ENCODE data around the gene LRTM2. TPM values are rescaled to one million over a fixed set of nuclear protein-coding genes. Genes with fewer than 3 reads are reported as not detected.

The LRTM2 gene
- total RNA-seq, 4 donors from 2014 or later, result not detected

- no peaks in the 10 kb centered on the region for H3K9me3 ChIP-seq
- no peak for ATAC-seq
- H3K36me3 ChIP-seq, result no peaks in the 10 kb centered on the region
- 82 to 87% methylated on average over 15 to 16 of the region's 16 CpGs for WGBS, 2 donors (ENCODE audit: low coverage in 1 of 2)
- H3K4me3 ChIP-seq, result no peak overlapping the region
- H3K27ac ChIP-seq, result no peak overlapping the region
- H3K4me1 ChIP-seq, result no peaks in the 10 kb centered on the region
- TF ChIP-seq EP300 (IDR thresholded peaks at IDR 0.05) (no peak), CTCF (IDR thresholded peaks at IDR 0.05) (no peak)
- H3K27me3 ChIP-seq, result peaks cover 23% of the 10 kb centered on the region
Measured at GRCh38 chr12:1863823-1864222, 43.5 kb downstream of the LRTM2 start.

- no peaks in the 10 kb centered on the region for H3K36me3 ChIP-seq
- H3K27me3 ChIP-seq, result peaks cover 23% of the 10 kb centered on the region
- TF ChIP-seq EP300 (IDR thresholded peaks at IDR 0.05), result no peak
- no peak for TF ChIP-seq CTCF (IDR thresholded peaks at IDR 0.05)
- TF ChIP-seq POLR2A (IDR thresholded peaks at IDR 0.05), result no peak
- TF ChIP-seq POLR2AphosphoS5 (IDR thresholded peaks at IDR 0.05), result no peak
- H3K4me1 ChIP-seq, result no peaks in the 10 kb centered on the region
- peaks cover 0 to 6% (median 0%) of the 10 kb centered on the region in 3 donors for H3K9me3 ChIP-seq
- H3K4me3 ChIP-seq, result no peak overlapping the region
- H3K27ac ChIP-seq, result no peak overlapping the region
- no CpG with 5 or more reads among the region's 27 CpGs for WGBS, 2 donors (ENCODE audit: low coverage in 1 of 2)
- ATAC-seq, result no peak
Measured at GRCh38 chr12:1864456-1864855, 44.1 kb downstream of the LRTM2 start.

GRCh38 chr12:1864867-1865266, 44.5 kb downstream of the LRTM2 start:
- WGBS, 2 donors (ENCODE audit: low coverage in 1 of 2), result 60% methylated on average over 1 of the region's 37 CpGs; no CpG with 5 or more reads in 1 of the 2 donors
- Histone ChIP-seq H3K4me1 (no peaks in the 10 kb centered on the region), H3K27me3 (peaks cover 23% of the 10 kb centered on the region), H3K4me3 (no peak overlapping the region), H3K36me3 (no peaks in the 10 kb centered on the region), H3K9me3 (peaks cover 0 to 10% (median 0%) of the 10 kb centered on the region in 3 donors), H3K27ac (no peak overlapping the region)
- ATAC-seq, result no peak
- TF ChIP-seq CTCF (IDR thresholded peaks at IDR 0.05) (no peak), POLR2AphosphoS5 (IDR thresholded peaks at IDR 0.05) (no peak), POLR2A (IDR thresholded peaks at IDR 0.05) (no peak), EP300 (IDR thresholded peaks at IDR 0.05) (no peak)

- no peaks in the 10 kb centered on the region for H3K4me1 ChIP-seq
- no peak overlapping the region for H3K27ac ChIP-seq
- TF ChIP-seq CTCF (IDR thresholded peaks at IDR 0.05), result no peak
- TF ChIP-seq POLR2A (IDR thresholded peaks at IDR 0.05), result no peak
- no peak for TF ChIP-seq POLR2AphosphoS5 (IDR thresholded peaks at IDR 0.05)
- TF ChIP-seq EP300 (IDR thresholded peaks at IDR 0.05), result no peak
- peaks cover 0 to 14% (median 0%) of the 10 kb centered on the region in 3 donors for H3K9me3 ChIP-seq
- no peak for ATAC-seq
- H3K4me3 ChIP-seq, result no peak overlapping the region
- no peaks in the 10 kb centered on the region for H3K36me3 ChIP-seq
- WGBS, 2 donors (ENCODE audit: low coverage in 1 of 2), result 77 to 99% methylated on average over 10 to 25 of the region's 32 CpGs
- H3K27me3 ChIP-seq, result peaks cover 23% of the 10 kb centered on the region
Measured at GRCh38 chr12:1865284-1865866, 45.0 kb downstream of the LRTM2 start.

GRCh38 chr12:1869145-1869544, 48.8 kb downstream of the LRTM2 start:
- H3K9me3 ChIP-seq, result peaks cover 0 to 14% (median 0%) of the 10 kb centered on the region in 3 donors
- no peaks in the 10 kb centered on the region for H3K36me3 ChIP-seq
- TF ChIP-seq CTCF (IDR thresholded peaks at IDR 0.05), result no peak
- no peak for TF ChIP-seq POLR2A (IDR thresholded peaks at IDR 0.05)
- no peak for TF ChIP-seq EP300 (IDR thresholded peaks at IDR 0.05)
- TF ChIP-seq POLR2AphosphoS5 (IDR thresholded peaks at IDR 0.05), result no peak
- H3K4me3 ChIP-seq, result no peak overlapping the region
- H3K27ac ChIP-seq, result no peak overlapping the region
- H3K27me3 ChIP-seq, result peaks cover 23% of the 10 kb centered on the region
- no peak for ATAC-seq
- 86 to 98% methylated on average over 5 to 10 of the region's 10 CpGs for WGBS, 2 donors (ENCODE audit: low coverage in 1 of 2)
- no peaks in the 10 kb centered on the region for H3K4me1 ChIP-seq

Data from gastroesophageal sphincter (tissue), 4 donors.